GM21423 (cell line): Measurements from ENCODE around the gene GMDS.
A peak's percentile ranks its signal among the peaks of the same experiment; 100 is the strongest.

ENCODE experiments used
- ATAC-seq: cut with Tn5 transposase; IDR thresholded peaks from one replicate; pipeline ENCODE4 v1.9.1; 2021; ENCODE audit warnings: mild to moderate bottlenecking, moderate library complexity; ENCODE audit not compliant: unreplicated experiment

GMDS gene

GRCh38 chr6:2242311-2242710, 3.1 kb downstream of the GMDS start:
- ATAC-seq: no peak

- no peak for ATAC-seq
Measured at GRCh38 chr6:2240961-2241360, 4.4 kb downstream of the GMDS start.

GRCh38 chr6:2237001-2237400, 8.4 kb downstream of the GMDS start:
- no peak for ATAC-seq

- no peak for ATAC-seq
Measured at GRCh38 chr6:2235777-2236495, 9.5 kb downstream of the GMDS start.

- ATAC-seq: peak; percentile 68
Measured at GRCh38 chr6:2232445-2232844, 13.0 kb downstream of the GMDS start.

GRCh38 chr6:2231438-2231837, 14.0 kb downstream of the GMDS start:
- ATAC-seq: no peak

- ATAC-seq: no peak
Measured at GRCh38 chr6:2230659-2231277, 14.6 kb downstream of the GMDS start.

- no peak for ATAC-seq
Measured at GRCh38 chr6:2229742-2230141, 15.7 kb downstream of the GMDS start.

- ATAC-seq: no peak
Measured at GRCh38 chr6:2229039-2229438, 16.4 kb downstream of the GMDS start.

- no peak for ATAC-seq
Measured at GRCh38 chr6:2228392-2228791, 17.0 kb downstream of the GMDS start.

- ATAC-seq: no peak
Measured at GRCh38 chr6:2226775-2227174, 18.6 kb downstream of the GMDS start.

- ATAC-seq: no peak
Measured at GRCh38 chr6:2225422-2226392, 19.7 kb downstream of the GMDS start.

- no peak for ATAC-seq
Measured at GRCh38 chr6:2224847-2225382, 20.5 kb downstream of the GMDS start.

- ATAC-seq: no peak
Measured at GRCh38 chr6:2222275-2222842, 23.0 kb downstream of the GMDS start.

- ATAC-seq: no peak
Measured at GRCh38 chr6:2221726-2222274, 23.6 kb downstream of the GMDS start.

GRCh38 chr6:2220154-2220553, 25.3 kb downstream of the GMDS start:
- no peak for ATAC-seq

GRCh38 chr6:2218866-2219265, 26.5 kb downstream of the GMDS start:
- ATAC-seq: no peak

GRCh38 chr6:2216794-2217383, 28.5 kb downstream of the GMDS start:
- no peak for ATAC-seq

- no peak for ATAC-seq
Measured at GRCh38 chr6:2215342-2215741, 30.1 kb downstream of the GMDS start.

- ATAC-seq: no peak
Measured at GRCh38 chr6:2213086-2213485, 32.3 kb downstream of the GMDS start.
